Measurements from ENCODE around the gene B4GALT2.

GRCh38 chr1:43932786-43933385 lies 46.1 kb upstream of the B4GALT2 start:
- TF ChIP-seq TAF1 (IDR thresholded peaks at IDR 0.05; ENCODE audit: low read depth, low read length) (no peak), POLR2A (IDR thresholded peaks at IDR 0.05; ENCODE audit: low read depth, low read length) (no peak), POLR2AphosphoS5 (IDR thresholded peaks at IDR 0.05; ENCODE audit: low read depth, low read length) (no peak)
